ENCODE data around the gene INTS15.

DNA sequence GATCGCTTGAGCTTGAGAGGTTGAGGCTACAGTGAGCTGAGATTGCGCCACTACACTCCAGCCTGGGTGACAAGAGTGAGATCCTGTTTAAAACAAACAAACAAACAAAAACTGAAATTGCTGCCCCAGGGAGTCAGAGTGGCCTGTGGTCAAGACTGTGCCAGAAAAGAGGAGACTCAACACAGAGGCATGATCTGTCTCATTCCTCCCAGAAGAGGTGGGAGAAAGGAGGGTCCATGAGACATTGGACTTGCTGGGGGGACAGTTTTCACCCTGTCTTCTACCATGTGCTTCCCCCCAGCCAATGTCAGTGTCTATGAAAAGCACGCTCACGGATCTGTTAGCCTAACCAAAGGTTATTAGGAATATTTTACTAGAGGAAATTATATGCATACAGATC, 28.8 kb downstream of the INTS15 start:
- TF ChIP-seq, protein P1, sequence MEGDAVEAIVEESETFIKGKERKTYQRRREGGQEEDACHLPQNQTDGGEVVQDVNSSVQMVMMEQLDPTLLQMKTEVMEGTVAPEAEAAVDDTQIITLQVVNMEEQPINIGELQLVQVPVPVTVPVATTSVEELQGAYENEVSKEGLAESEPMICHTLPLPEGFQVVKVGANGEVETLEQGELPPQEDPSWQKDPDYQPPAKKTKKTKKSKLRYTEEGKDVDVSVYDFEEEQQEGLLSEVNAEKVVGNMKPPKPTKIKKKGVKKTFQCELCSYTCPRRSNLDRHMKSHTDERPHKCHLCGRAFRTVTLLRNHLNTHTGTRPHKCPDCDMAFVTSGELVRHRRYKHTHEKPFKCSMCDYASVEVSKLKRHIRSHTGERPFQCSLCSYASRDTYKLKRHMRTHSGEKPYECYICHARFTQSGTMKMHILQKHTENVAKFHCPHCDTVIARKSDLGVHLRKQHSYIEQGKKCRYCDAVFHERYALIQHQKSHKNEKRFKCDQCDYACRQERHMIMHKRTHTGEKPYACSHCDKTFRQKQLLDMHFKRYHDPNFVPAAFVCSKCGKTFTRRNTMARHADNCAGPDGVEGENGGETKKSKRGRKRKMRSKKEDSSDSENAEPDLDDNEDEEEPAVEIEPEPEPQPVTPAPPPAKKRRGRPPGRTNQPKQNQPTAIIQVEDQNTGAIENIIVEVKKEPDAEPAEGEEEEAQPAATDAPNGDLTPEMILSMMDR (IDR thresholded peaks at IDR 0.05) = no peak
- TF ChIP-seq ZFX (IDR thresholded peaks at IDR 0.05; ENCODE audit: borderline replicate concordance) = no peak

Measured in 22Rv1 (cell line).